Naive B cell (primary cell): ENCODE measurements around the gene MLLT3. TPM values are rescaled to one million over a fixed set of nuclear protein-coding genes. Genes with fewer than 3 reads are reported as not detected.

Experiments used
- ATAC-seq, 2 donors: fragments of 150-1000 bp; cut with Tn5 transposase; 2 replicates each; pipeline ENCODE4 v1.10.0; 2021; ENCODE audit warnings: low read depth in 2 of 2, mild to moderate bottlenecking in 2 of 2, moderate library complexity in 2 of 2
- DNase-seq: peaks from one replicate; pipeline ENCODE4 v3.0.0; 2022
- H3K27ac Mint-ChIP-seq, 6 donors: one replicate each; pipeline ENCODE4 v1.8.0; 2020 to 2022; ENCODE audit warnings: mild to moderate bottlenecking in 6 of 6, mixed read lengths in 6 of 6, moderate library complexity in 5 of 6, inconsistent platforms in 2 of 6
- H3K27me3 Mint-ChIP-seq, 3 donors: one replicate each; pipeline ENCODE4 v1.8.0; 2021 to 2022; ENCODE audit warnings: mixed read lengths in 3 of 3, mild to moderate bottlenecking in 1 of 3
- H3K36me3 Mint-ChIP-seq, 2 donors: one replicate each; pipeline ENCODE4 v1.8.0; 2020 to 2022; ENCODE audit warnings: mixed read lengths in 2 of 2, inconsistent platforms in 1 of 2, mild to moderate bottlenecking in 1 of 2
- H3K4me1 Mint-ChIP-seq, 3 donors: one replicate each; pipeline ENCODE4 v1.8.0; 2020 to 2022; ENCODE audit warnings: mixed read lengths in 3 of 3, inconsistent platforms in 1 of 3, mild to moderate bottlenecking in 1 of 3, moderate library complexity in 1 of 3
- H3K4me3 Mint-ChIP-seq, 8 donors: one replicate each; pipeline ENCODE4 v1.8.0; 2020 to 2022; ENCODE audit warnings: mild to moderate bottlenecking in 8 of 8, mixed read lengths in 8 of 8, moderate library complexity in 8 of 8, inconsistent platforms in 2 of 8
- H3K9me3 Mint-ChIP-seq, 7 donors: one replicate each; pipeline ENCODE4 v1.8.0; 2020 to 2022; ENCODE audit warnings: mixed read lengths in 7 of 7, mild to moderate bottlenecking in 5 of 7, inconsistent platforms in 2 of 7, moderate library complexity in 1 of 7
- polyA plus RNA-seq, 6 donors: library from polyadenylated mRNA; unstranded; fragments of 300-500 nt; fragmentation: Illumina TruSeq; gene quantifications; one replicate each; pipeline ENCODE4 v1.2.3, GENCODE V29; 2021; ENCODE audit warnings: low read depth in 6 of 6

The MLLT3 gene
- polyA plus RNA-seq, 6 donors from 2014 or later = 3.2 to 11.6 (median 5.7) TPM

- DNase-seq (no peak), ATAC-seq (no peak)
- no peaks in the 10 kb centered on the region for H3K9me3 Mint-ChIP-seq
- H3K4me1 Mint-ChIP-seq = no peaks in the 10 kb centered on the region
- H3K36me3 Mint-ChIP-seq = no peaks in the 10 kb centered on the region
- H3K27me3 Mint-ChIP-seq = peaks cover 16 to 28% (median 19%) of the 10 kb centered on the region in 3 donors
- peak overlapping the region in 1 of 6 donors; percentile 17 for H3K27ac Mint-ChIP-seq
- H3K4me3 Mint-ChIP-seq = no peak overlapping the region
These were observed 320.1 kb downstream of the MLLT3 start for GRCh38 chr9:20302197-20302596.

- H3K36me3 Mint-ChIP-seq = no peaks in the 10 kb centered on the region
- ATAC-seq = no peak
- H3K27ac Mint-ChIP-seq = peak overlapping the region in 1 of 6 donors; percentile 80
- no peaks in the 10 kb centered on the region for H3K4me1 Mint-ChIP-seq
- no peaks in the 10 kb centered on the region for H3K9me3 Mint-ChIP-seq
- peaks cover 16 to 33% (median 19%) of the 10 kb centered on the region in 3 donors for H3K27me3 Mint-ChIP-seq
- no peak overlapping the region for H3K4me3 Mint-ChIP-seq
- DNase-seq = no peak
These were observed 321.7 kb downstream of the MLLT3 start for GRCh38 chr9:20300430-20301115.

GRCh38 chr9:20297646-20298084 is 324.6 kb downstream of the MLLT3 start:
- Mint-ChIP-seq H3K36me3 (no peaks in the 10 kb centered on the region), H3K27ac (no peak overlapping the region), H3K4me1 (no peaks in the 10 kb centered on the region), H3K9me3 (peaks cover 0 to 2% (median 0%) of the 10 kb centered on the region in 7 donors), H3K4me3 (no peak overlapping the region), H3K27me3 (peaks cover 15 to 49% (median 25%) of the 10 kb centered on the region in 3 donors)
- ATAC-seq (no peak), DNase-seq (no peak)

- Mint-ChIP-seq H3K36me3 (peaks cover 0 to 9% of the 10 kb centered on the region in 2 donors), H3K4me1 (no peaks in the 10 kb centered on the region), H3K4me3 (no peak overlapping the region), H3K9me3 (peaks cover 0 to 6% (median 3%) of the 10 kb centered on the region in 7 donors), H3K27ac (no peak overlapping the region), H3K27me3 (peaks cover 10 to 50% (median 42%) of the 10 kb centered on the region in 3 donors)
- DNase-seq = no peak
- no peak for ATAC-seq
These were observed 326.7 kb downstream of the MLLT3 start for GRCh38 chr9:20295555-20295954.

GRCh38 chr9:20294046-20294750 is 328.1 kb downstream of the MLLT3 start:
- Mint-ChIP-seq H3K36me3 (peaks cover 0 to 9% of the 10 kb centered on the region in 2 donors), H3K9me3 (peaks cover 0 to 6% (median 3%) of the 10 kb centered on the region in 7 donors), H3K4me3 (no peak overlapping the region), H3K4me1 (no peaks in the 10 kb centered on the region), H3K27ac (peak overlapping the region in 1 of 6 donors; percentile 9), H3K27me3 (peaks cover 10 to 50% (median 44%) of the 10 kb centered on the region in 3 donors)
- ATAC-seq = no peak
- no peak for DNase-seq

- no peak overlapping the region for H3K27ac Mint-ChIP-seq
- H3K4me3 Mint-ChIP-seq = no peak overlapping the region
- H3K36me3 Mint-ChIP-seq = peaks cover 0 to 9% of the 10 kb centered on the region in 2 donors
- DNase-seq (no peak), ATAC-seq (no peak)
- peaks cover 0 to 10% (median 0%) of the 10 kb centered on the region in 3 donors for H3K4me1 Mint-ChIP-seq
- H3K27me3 Mint-ChIP-seq = peaks cover 4 to 38% (median 35%) of the 10 kb centered on the region in 3 donors
- H3K9me3 Mint-ChIP-seq = peaks cover 0 to 8% (median 3%) of the 10 kb centered on the region in 7 donors
These were observed 330.3 kb downstream of the MLLT3 start for GRCh38 chr9:20292002-20292401.

Other genes with a start within 250 kb of the MLLT3 start
- 1 to 10 TPM; 3.0 to 9.2 (median 5.5) TPM for gene FOCAD, start 61.8 kb upstream of the MLLT3 start, polyA plus RNA-seq